GM21528 (cell line): ENCODE results near the gene GJB3.
"Not testable (repeated sequence)": the region's sequence is repeated elsewhere in the genome, so short reads cannot be mapped to it uniquely, and the experiment has no call there.

Experiments
- ATAC-seq: cut with Tn5 transposase; IDR thresholded peaks from one replicate; pipeline ENCODE4 v1.9.1; 2021; ENCODE audit warnings: mild to moderate bottlenecking, moderate library complexity; ENCODE audit not compliant: unreplicated experiment, low FRiP score

Gene GJB3

GRCh38 chr1:34781071-34781843 is at the start of gene GJB3:
GJB3 (plus strand) TSS chr1:34781214; CDS start chr1:34784763, 3,549 bp downstream.
- ATAC-seq: no peak

- not testable (repeated sequence) for ATAC-seq
Measured at GRCh38 chr1:34732831-34733230, 48.2 kb upstream of the GJB3 start.

DNA sequence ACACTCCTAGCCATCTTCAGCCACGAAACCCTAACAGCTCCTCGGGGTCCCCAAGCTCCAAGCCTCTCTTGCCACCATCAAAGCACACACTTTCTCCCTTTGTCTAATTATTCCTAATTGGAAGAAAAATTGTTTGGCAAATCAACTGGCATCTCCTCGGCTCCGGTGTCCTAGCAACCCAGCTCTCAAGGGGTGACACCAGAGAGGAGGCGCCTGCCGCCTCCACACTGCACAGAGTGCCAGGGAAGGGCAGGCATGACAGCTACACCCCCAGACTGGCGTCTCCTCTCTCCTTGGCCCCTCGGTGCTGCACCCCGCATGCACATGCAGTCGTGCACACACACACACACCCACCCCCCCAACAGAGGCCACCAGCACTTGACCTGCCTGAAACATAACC is 44.3 kb upstream of the GJB3 start:
- no peak for ATAC-seq

- ATAC-seq: not testable (repeated sequence)
Measured at GRCh38 chr1:34737236-34737635, 43.8 kb upstream of the GJB3 start.

DNA sequence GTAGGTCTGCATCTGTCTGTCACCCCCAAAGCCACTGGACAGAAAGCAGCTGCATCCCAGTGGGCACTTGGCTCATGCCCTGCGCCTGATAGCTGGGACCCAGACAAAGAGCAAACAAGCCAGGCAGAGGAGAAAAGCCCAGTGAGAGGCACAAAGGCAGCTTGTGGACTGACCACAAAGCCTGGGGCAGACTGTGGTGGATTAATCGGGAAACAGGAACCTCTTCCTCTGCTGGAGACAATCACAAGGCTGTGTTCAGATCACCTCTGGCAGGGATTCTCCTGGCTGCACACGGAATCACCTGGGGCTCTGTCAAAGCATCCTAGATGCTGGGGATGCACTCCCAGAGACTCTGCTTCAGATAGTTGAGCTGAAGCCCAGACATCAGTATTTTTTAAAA is 41.4 kb upstream of the GJB3 start:
- no peak for ATAC-seq

- ATAC-seq: no peak
Measured at GRCh38 chr1:34740161-34740868, 40.7 kb upstream of the GJB3 start.

DNA sequence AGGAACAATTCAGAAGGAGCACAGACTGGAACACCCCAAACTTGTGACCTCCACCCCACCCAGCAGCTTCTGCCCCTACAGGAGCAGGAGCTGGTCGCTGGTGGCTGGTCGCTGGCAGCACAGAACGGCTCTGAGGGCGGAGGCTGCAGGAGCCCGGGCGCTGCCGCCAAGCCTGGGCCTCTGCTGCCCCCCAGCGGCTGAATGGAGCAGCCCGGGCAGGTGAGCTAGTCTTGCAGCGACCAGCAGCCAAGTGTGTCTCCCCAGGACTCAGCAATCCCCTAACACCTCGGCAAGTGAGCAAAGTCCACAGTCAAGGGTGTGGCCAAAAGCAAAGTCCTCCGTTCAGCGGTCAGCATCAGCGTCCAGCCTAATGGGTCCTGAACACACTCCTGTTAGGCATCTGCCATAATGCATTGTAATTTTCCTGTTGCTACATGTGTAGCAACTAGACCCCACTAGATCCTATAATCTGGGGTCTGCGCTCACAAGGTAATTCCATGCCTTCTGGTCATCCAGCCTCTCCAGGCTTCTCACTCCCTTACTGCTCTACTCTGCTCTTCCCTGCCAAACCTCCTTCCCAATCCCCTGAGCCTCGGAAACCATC is 38.2 kb upstream of the GJB3 start:
- no peak for ATAC-seq

DNA sequence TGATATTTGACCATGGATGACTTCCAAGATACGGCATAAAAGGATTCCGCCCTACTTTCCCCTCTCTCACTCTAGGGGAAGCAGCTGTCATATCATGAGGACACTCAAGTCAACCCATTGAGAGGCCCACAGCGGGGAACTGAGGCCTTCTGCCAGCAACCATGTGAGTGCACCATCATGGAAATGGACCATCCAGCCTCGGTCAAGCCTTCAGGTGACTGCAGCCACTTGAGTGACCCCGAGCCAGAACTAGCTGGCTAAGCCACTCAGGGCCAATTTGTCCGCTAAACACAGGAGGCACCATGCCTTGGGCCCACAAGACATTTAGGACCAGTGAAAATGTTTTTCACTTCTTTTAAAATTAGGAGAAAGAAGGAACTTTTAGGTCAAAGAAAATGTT is 37.2 kb upstream of the GJB3 start:
- ATAC-seq: no peak

DNA sequence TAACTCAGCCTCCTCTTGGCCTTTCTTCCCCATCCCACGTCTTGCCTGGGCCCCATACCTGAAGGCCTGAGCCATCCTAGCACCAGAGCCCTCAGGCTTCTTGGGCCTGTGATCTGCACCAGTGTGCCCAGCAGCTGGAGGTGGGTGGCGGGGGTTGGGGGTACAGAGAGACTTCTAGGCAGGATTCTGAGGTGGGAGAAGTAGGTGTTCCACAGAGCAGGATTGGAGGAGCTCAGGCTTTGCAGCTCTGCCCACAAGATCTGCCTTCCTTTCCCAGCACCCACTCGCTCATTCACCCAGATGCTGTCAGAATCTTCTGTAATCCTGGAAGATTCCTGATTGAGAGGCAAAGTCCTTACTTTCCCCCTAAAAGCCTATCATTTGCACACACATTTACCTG is 36.2 kb upstream of the GJB3 start:
- no peak for ATAC-seq

DNA sequence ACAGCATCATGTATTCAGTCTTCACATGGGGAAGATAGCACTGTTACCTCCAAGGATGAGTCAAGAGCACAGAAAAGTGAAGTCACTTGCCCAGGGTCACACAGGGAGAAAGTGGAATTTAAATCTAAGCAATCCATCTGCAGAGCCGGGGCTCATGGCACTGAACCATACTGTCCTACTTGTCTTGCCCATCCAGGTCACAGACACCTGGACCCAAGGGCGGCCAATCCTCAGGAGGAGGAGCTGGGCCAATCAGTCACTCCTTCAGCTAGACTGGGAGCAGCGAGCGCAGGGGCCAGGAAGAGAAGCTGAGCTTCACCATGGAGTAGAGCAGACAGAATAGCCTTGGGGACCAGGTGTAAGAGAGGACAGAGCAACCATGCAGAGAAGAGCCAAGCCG is 35.3 kb upstream of the GJB3 start:
- ATAC-seq: no peak

DNA sequence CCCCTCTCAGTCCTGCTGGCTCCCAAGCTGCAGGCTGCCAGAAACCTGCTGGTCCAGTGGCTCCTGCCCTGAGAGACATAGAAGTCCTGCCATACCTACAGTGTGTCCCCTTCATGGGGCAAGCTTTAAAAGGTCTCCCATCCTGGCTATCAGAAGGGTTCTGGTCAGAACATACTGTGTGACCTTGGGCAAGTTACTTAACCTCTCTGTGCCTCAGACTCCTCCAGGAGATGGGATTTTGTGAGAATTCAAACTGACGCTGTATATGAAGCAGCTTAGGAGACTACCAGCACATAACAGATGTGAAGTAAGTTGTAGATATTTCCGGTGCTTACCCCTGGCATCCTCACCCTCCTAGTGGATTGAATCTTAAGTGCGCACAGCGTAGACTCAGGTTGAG is 34.9 kb upstream of the GJB3 start:
- no peak for ATAC-seq

DNA sequence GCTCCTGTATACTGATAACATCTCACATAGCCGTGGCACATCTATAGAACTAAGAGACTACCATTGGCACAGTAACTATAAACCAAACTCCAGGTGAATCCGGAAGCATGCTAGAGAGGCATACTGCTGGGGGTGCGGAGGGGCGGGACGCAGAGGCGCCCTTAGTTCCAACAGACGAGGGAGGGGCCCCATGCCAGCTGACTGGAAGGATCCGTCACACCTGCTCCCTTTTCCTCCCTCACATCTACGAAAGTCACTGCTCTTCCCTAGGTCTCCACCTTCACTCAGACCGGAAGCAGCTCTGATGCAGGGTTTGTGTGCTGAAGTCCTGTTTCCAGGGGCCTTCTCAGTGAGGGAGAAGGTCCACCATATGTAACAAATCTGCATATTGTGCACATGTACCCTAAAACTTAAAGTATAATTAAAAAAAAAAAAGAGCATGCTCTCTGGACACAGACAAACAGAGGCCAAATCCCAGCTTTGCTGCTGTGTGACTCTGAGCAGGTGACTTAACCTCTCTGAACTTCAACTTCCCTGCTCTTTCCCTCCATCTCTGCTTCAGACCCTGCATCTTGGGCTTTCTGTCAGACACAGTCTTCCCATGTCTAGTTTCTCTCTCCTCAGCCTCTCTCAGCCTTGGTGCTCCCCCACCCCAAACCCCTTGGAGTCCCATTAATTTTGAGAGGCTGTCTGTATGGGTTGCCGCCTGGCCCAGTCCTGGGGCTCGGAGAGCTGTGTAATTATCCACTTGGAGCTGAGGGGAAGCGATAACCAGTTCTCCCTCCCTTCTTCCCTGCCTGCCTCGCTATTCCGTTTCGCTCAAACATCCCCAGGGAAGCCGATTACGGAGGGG is 34.0 kb upstream of the GJB3 start:
- ATAC-seq: no peak

- ATAC-seq: no peak
Measured at GRCh38 chr1:34747638-34747941, 33.4 kb upstream of the GJB3 start.

GRCh38 chr1:34749992-34750391 is 31.0 kb upstream of the GJB3 start:
- no peak for ATAC-seq

DNA sequence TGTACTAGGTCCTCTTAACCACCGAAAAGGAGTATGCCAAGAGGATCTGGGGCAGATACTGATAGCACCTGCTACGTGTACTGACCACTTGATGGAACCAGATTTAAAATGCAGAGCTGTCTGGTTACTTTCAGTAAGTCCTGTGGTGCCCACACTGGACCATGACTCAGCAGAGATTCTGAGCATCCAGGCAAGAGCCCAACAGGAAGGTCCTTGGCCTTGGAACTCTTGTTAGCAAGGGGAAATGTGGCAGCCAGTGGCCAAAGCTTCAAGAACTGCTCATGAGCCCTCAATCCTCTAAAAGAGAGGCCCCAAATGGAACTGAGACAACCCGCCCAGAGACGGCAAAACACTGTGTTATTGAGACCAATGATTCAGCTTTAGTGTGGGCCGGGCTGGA is 30.4 kb upstream of the GJB3 start:
- ATAC-seq: no peak

DNA sequence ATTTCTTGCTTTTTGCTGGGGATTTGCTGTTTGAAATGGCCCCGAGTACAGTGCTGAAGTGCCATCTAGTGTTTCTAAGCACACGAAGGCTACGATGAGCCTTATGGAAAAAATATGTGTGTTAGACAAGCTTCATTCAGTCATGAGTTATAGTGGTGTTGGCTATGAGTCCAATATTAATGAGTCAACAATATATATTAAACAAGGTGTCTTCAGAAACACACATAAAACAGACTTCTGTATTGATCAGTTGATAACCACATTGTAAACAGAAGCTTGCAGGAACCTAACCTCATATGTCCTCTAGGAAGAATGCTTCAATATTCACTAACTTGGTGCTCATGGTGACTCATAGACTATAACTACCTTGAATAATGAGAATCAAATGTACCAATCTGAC is 27.9 kb upstream of the GJB3 start:
- no peak for ATAC-seq

- ATAC-seq: no peak
Measured at GRCh38 chr1:34754964-34755637, 25.9 kb upstream of the GJB3 start, which contains the start of gene GJB5. GJB5 (plus strand) TSS chr1:34755047; CDS start chr1:34757331, 2,284 bp downstream.

- ATAC-seq: no peak
Measured at GRCh38 chr1:34755961-34756360, 25.1 kb upstream of the GJB3 start.

DNA sequence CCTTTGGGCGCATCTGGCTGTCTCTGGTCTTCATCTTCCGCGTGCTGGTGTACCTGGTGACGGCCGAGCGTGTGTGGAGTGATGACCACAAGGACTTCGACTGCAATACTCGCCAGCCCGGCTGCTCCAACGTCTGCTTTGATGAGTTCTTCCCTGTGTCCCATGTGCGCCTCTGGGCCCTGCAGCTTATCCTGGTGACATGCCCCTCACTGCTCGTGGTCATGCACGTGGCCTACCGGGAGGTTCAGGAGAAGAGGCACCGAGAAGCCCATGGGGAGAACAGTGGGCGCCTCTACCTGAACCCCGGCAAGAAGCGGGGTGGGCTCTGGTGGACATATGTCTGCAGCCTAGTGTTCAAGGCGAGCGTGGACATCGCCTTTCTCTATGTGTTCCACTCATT is 23.6 kb upstream of the GJB3 start:
- ATAC-seq: no peak

DNA sequence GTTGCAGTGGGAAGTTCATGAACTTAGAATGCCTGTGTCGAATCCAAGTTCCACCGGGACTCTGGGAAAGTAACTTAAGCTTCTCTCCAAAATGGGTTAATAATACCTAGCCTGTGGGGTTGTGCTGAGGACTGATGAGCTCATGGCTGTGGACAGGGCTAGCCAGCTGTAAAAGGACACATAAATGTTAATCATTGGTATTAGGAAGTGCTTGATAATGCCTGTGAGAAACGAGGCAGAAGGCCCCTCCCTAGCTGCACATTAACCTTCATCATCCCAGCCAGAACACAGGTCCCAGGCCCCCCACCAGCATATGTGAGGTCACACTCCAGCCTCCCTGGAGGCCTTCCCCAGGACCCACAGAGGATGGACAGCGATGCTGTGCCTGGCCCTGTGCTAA is 22.3 kb upstream of the GJB3 start:
- no peak for ATAC-seq
